ENCODE results near the gene DMD.

The DMD gene

GRCh38 chrX:32269866-32270265, 941.5 kb downstream of the DMD start:
- DNase-seq (ENCODE audit: low spot score), result no peak

DNA sequence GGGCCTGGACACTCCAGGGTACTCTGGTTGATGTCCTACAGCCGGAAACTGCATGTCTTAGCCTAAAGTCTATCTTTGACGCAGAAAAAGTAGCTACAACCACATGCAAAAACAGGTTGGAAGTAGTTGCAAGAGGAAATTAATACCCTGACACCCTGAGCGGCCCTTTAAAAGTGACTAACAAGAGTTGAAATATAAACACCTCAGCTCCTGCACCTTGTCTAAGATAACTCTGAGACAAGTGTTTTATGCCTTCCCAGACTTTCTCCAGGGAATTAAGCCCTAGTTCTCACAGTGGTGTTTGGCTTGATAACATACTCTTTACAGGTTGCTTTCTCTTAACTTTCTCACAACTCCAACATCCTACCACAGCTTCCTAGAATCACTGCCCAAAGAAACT, 943.1 kb downstream of the DMD start:
- DNase-seq (ENCODE audit: low spot score), result no peak

- DNase-seq (ENCODE audit: low spot score), result no peak
These were observed 943.6 kb downstream of the DMD start for GRCh38 chrX:32267796-32268195.

DNA sequence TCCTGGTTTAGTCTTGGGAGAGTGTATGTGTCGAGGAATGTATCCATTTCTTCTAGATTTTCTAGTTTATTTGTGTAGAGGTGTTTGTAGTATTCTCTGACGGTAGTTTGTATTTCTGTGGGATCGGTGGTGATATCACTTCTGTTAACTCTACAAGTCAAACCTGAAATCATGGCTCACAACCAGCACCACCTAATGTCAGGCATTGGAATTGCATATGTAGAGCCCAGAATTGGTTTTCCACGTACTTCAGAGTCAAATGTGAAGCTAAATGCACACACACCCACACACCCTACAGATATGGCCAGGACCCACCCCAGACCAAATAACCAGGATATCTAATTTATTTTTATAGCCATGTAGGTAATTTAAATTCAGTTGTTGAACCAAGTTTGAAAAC, 964.7 kb downstream of the DMD start:
- peak; percentile 1 for DNase-seq (ENCODE audit: low spot score)

DNA sequence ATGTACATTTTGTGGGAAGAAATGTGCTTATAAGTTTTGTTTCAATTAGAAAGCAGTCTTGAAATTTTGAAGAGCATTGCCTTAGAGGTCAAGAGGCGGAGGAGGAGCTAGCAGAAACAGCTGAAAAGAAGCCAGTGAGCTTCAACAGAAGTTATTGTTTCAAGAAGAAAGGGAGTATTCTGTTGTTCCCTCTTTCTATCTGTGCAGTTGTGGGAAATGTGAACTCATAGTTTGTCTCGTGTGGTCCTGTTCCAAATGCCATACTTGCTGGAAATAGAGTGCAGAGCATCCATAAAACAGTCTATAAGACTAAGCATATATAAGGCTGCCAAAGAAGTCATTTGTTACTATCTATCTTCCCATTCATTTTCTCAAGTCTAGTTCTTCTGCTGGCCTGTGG, 1015.7 kb downstream of the DMD start:
- peak; percentile 1 for DNase-seq (ENCODE audit: low spot score)

DNA sequence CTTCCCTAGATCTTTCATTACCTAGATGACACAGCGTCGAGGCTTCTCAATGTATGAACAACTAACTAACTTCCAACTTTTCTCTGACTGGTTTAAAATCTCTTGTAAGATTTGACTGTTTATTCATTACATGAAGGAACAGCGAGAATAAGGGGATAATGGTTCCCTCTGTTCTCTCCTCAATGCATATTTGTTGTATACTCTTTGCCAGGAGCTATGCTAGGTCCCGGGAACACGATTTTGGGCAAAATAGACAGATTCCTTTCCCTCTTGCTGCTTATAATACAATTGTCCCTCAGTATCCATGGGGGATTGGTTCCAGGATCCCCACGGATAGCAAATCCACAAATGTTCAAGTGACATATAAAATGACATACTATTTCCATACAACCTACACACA, 1020.0 kb downstream of the DMD start:
- DNase-seq (ENCODE audit: low spot score), result peak; percentile 12

DNA sequence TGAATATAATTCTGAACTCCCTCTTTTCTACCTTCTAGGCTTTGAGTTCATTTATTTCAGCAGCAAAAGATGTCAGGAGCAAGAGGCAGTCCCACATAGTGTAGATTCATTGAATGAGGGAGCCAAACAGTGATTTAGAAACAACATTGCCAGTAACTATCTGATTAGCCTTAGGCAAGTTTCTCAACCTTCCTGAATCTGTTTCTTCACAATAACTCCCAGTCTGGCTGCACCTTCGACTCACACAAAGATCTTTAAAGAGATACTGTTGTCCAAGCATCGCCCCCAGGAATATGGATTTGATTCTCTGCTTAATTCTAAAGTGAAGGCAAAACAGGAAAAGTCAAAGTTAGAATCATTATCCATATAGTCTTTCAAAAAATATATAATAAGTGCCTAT, 1026.2 kb downstream of the DMD start:
- peak; percentile 11 for DNase-seq (ENCODE audit: low spot score)

DNA sequence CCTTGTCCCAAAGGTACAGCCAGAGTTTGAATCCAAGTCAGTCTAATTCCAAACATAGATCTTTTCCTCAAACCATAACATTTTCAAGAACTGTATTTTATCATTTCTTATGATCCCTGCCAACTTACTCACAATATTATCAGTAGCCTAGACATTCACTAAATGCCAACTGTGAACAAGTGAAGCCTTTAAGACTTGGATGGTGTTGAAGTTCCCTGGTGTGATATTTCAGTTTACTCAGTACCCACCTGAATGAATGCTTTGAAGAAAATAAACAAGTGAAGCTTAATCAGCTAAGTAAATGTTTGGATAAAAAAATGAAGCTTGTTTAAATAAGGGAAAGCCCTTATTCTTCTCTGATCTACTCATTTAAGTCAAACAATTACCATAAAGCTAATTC, 1028.3 kb downstream of the DMD start:
- DNase-seq (ENCODE audit: low spot score), result no peak

GRCh38 chrX:32176510-32176909, 1034.8 kb downstream of the DMD start:
- no peak for DNase-seq (ENCODE audit: low spot score)

- no peak for DNase-seq (ENCODE audit: low spot score)
These were observed 1040.9 kb downstream of the DMD start for GRCh38 chrX:32170481-32170880.

- no peak for DNase-seq (ENCODE audit: low spot score)
These were observed 1056.2 kb downstream of the DMD start for GRCh38 chrX:32155044-32155638.

DNA sequence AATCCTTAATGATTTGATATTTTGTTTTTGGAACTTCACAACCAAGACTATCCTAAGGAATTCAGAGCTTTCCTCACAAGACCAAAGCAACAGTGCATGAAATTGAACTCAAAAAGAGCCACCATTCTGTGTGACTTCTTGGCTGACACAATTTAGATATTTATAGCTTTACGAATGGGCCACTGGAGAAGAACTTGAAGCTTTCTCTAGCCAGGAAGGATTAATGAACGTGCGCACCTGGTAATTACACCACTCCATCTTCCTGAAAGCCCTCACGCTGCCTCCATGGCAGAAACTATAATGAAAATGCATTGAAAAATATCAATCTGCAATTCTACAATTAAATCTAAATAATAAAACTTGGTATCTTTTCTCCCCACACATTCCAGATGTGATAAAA, 1057.8 kb downstream of the DMD start:
- no peak for DNase-seq (ENCODE audit: low spot score)

DNA sequence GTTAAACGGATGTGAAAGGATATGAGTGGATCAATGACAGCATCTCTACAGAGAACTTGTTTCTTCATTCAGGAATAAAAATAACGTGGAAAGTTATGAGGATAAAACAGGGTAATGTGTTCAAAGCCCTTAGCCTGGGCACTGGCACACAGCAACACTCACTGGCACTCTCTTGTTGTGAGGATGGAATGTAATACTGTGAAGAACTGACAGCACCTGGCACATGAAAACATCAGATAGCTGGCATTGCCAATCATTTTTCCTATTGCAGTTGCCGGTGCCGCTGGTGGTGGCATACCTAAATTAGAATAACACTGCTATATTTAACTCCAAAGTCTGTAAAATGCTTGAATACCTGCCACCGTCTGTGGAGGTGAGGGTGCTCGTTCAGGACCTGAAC, 1061.2 kb downstream of the DMD start:
- no peak for DNase-seq (ENCODE audit: low spot score)

- no peak for DNase-seq (ENCODE audit: low spot score)
These were observed 1069.5 kb downstream of the DMD start for GRCh38 chrX:32141841-32142240.

DNA sequence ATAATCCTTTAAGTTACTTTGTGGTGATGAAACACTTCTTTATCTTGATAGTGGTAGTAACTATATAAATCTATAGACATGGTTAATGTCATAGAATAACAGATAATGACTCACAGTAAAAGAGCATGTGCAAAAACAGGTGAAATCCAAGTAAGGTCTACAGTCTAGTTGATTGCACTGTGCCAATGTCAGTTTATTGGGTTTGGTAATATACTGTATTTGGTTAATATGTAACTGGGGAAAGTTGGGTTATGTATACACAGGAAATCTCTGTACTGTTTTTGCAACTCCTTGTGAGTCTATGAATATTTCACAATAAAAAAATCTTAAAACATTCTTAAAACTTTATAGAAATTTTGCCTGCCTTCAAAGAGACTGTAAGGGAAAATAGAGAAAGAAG, 1071.9 kb downstream of the DMD start:
- DNase-seq (ENCODE audit: low spot score), result no peak

DNA sequence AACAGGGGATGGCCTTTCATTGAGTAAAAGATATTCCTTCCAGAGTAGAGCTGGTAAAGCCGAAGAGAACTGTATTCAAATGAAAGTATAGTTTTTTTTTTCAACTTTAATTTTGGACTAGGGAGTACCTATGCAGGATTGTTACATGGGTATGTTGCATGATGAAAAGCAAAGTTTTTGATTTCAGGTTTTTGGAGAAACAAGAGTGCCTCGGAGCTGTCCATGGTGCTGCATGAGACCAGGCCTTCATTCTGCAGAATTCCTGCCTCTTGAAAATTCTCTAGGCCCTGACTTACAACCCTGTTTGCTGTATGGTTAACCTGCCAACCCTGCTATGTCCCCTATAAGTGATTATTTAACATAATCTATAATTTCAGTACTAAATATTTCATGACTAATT, 1073.8 kb downstream of the DMD start:
- no peak for DNase-seq (ENCODE audit: low spot score)

DNA sequence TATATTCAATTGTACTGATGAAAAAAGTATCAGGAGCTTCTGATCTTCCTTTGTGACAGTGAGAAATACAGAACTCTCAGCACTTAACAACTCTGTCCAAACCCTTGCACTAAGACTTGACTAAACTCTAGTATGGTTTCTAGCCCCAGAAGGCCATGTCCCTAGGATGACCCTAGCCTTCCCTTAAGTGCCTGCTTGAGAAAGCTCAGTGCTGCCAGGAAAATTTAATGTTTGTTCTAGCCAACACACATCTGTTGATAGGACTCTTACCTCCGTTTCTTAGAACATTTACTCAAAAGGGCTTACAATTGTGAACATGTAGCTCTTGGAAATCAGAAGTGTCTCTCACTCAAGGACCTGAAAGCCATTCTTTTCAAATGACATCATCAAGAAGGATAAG, 1084.4 kb downstream of the DMD start:
- DNase-seq (ENCODE audit: low spot score), result no peak

DNA sequence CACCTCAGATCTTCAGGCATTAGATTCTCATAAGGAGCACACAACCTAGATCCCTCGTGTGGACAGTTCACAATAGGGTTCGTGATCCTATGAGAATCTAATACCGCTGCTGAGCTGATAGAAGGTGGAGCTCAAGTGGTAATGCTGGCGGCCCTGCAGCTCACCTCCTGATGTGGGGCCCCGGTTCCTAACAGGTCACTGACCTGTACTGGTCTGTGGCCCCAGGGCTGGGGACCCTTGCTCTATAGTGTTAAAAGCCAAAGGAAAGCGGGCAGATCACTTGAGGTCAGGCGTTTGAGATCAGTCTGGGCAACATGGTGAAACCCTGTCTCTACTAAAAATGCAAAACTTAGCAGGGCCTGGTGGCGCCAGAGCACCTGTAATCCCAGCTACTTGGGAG, 1092.5 kb downstream of the DMD start:
- DNase-seq (ENCODE audit: low spot score), result no peak

DNA sequence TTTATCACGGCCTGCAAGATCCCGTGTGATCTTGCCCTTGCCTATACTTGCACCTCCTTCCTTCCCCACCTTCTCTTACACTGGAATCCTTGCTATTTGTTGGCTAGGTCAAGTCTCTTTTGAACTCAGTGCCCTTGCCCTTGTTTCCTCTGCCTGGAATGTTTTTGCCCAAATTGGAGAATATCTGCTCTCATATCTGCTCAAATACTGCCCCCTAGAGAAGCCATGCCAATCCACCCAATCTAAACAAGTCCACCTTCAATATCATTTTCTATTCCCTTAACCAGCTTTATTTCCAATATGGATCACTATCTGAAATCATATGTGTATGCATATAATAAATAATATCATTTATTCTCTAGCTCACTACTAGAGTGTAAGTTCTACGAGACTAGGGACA, 1095.3 kb downstream of the DMD start:
- DNase-seq (ENCODE audit: low spot score), result no peak

DNA sequence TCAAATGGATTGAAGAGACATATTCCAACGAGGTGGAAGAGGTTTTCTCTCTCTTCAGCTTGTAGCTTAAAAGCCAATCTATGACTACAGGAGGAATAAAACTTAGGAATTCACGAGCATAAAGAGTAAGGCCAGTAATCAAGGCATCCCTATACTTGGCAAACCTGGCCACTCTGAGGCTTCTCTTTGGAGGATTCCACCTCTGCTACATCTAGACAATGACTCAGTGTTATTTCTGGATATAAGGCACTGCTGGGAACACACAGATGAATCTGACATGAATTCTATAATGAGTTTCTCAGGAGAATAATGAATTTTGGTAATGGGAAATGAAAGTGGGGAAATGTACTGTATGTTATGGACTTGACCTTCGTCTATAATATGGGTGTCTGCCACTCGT, 1123.7 kb downstream of the DMD start:
- no peak for DNase-seq (ENCODE audit: low spot score)

- DNase-seq (ENCODE audit: low spot score), result no peak
These were observed 1126.6 kb downstream of the DMD start for GRCh38 chrX:32084757-32085156.

DNA sequence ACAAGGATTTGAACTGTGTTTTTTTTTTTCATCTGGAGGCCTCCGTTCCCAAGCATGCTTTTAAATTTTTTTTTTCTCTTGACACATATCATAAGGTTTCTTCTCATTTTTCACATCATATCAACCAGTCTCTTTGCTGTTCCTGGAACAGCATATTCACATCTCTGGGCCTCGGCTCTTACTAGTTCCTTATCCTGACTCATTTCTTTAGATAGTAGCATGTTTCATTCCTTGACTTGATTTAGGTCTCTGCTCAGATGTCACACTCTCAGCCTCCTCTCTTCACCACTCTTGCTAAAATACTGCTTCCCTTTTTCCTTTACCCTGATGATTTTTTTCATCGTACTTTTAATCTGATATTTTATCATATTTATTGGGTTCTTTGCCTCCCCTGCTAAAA, 1163.1 kb downstream of the DMD start:
- DNase-seq (ENCODE audit: low spot score), result no peak

DNA sequence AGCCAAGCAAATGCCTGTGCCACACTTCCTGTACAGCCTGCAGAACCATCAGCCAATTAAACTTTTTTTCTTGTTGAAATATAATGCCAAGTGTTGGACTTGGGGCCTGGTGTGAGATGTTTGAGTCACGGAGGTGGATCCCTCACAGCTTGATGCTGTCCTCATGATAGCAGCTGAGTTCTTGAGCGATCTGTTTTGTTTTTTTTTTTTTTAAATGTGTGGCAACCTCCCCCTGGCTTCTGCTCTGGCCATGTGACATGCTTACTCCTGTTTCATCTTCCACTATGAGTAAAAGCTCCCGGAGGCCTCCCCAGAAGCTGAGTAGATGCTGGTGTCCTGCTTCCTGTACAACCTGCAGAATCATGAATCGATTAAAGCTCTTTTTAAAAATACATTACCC, 1166.2 kb downstream of the DMD start:
- DNase-seq (ENCODE audit: low spot score), result no peak

- DNase-seq (ENCODE audit: low spot score), result peak; percentile 0
These were observed 1170.2 kb downstream of the DMD start for GRCh38 chrX:32041181-32041580.

GRCh38 chrX:32026772-32027171, 1184.6 kb downstream of the DMD start:
- no peak for DNase-seq (ENCODE audit: low spot score)
